Tibial nerve (tissue), 4 donors: ENCODE data around the gene JCHAIN.

ENCODE experiments used
- EP300 ChIP-seq, 2 donors: sonication (generic); formaldehyde crosslinking; IDR thresholded peaks; one replicate each; pipeline ENCODE4 v1.6.1; 2017; ENCODE audit warnings: antibody characterized with exemption in 2 of 2, mild to moderate bottlenecking in 1 of 2
- POLR2A ChIP-seq, 2 donors: fragments of 450-650 bp; IDR thresholded peaks; one replicate each; pipeline ENCODE4 v1.6.1; 2017; ENCODE audit warnings: antibody characterized with exemption in 2 of 2, mild to moderate bottlenecking in 2 of 2, moderate library complexity in 2 of 2
- TF ChIP-seq, protein P1 (sequence below), 5 experiments: fragments of 200-600 bp in 3 of 5; fragments of 450-650 bp in 2 of 5; sonication (generic) in 3 of 5; IDR thresholded peaks; one replicate each; pipeline ENCODE4 v1.5.1; 2016 to 2019; ENCODE audit warnings: antibody characterized with exemption in 5 of 5, mild to moderate bottlenecking in 3 of 5, moderate library complexity in 2 of 5

DNA sequence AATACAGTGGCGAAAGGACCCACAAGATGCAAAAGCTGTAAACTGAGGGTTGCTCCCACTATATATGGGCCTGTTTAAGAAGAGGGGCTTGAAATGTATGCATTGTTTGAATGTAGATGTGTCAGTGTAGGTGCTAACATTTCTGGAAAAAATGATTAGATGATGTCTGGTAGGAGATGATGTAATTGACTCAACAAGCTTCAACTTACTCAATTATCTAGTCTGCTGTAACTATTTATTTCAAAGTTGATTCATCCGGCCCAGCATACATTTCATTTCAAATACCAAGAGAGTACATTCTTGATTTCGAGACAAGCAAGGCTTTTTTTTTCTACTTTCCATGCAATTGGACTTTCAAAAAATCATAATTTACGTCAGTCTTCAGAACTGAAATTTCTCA is 47.0 kb downstream of the JCHAIN start:
- TF ChIP-seq, protein P1, sequence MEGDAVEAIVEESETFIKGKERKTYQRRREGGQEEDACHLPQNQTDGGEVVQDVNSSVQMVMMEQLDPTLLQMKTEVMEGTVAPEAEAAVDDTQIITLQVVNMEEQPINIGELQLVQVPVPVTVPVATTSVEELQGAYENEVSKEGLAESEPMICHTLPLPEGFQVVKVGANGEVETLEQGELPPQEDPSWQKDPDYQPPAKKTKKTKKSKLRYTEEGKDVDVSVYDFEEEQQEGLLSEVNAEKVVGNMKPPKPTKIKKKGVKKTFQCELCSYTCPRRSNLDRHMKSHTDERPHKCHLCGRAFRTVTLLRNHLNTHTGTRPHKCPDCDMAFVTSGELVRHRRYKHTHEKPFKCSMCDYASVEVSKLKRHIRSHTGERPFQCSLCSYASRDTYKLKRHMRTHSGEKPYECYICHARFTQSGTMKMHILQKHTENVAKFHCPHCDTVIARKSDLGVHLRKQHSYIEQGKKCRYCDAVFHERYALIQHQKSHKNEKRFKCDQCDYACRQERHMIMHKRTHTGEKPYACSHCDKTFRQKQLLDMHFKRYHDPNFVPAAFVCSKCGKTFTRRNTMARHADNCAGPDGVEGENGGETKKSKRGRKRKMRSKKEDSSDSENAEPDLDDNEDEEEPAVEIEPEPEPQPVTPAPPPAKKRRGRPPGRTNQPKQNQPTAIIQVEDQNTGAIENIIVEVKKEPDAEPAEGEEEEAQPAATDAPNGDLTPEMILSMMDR (IDR thresholded peaks at IDR 0.05), result no peak
- TF ChIP-seq POLR2A (IDR thresholded peaks at IDR 0.05) (no peak), EP300 (IDR thresholded peaks at IDR 0.05) (no peak)
